Endothelial cell of umbilical vein (primary cell): Measurements from ENCODE around the gene THUMPD2.
"Not testable (repeated sequence)": the region's sequence is repeated elsewhere in the genome, so short reads cannot be mapped to it uniquely, and the experiment has no call there.

Experiments used
- CTCF ChIP-seq, 2 donors: IDR thresholded peaks; 1 replicate in 1 of 2; 2 replicates in 1 of 2; pipeline ENCODE4 v1.5.1; 2011; ENCODE audit warnings: low read length in 2 of 2, mild to moderate bottlenecking in 2 of 2, moderate library complexity in 2 of 2, control low read depth in 1 of 2, inconsistent platforms in 1 of 2, low read depth in 1 of 2; ENCODE audit not compliant: insufficient read depth in 1 of 2; ENCODE audit errors: extremely low read depth in 1 of 2
- FOS ChIP-seq: IDR thresholded peaks from 2 replicates; pipeline ENCODE4 v1.6.1; 2011; ENCODE audit warnings: mild to moderate bottlenecking, low read length, moderate library complexity, borderline replicate concordance; ENCODE audit not compliant: insufficient read depth
- MAX ChIP-seq: IDR thresholded peaks from 2 replicates; pipeline ENCODE4 v1.6.1; 2011; ENCODE audit not compliant: insufficient read depth, insufficient read length

GRCh38 chr2:39790216-39790818 lies 11.3 kb upstream of the THUMPD2 start:
- not testable (repeated sequence) for TF ChIP-seq CTCF (IDR thresholded peaks at IDR 0.05; ENCODE audit: extremely low read depth in 1 of 2, insufficient read depth in 1 of 2, low read depth in 1 of 2, low read length in 2 of 2); MAX; FOS
